Ishikawa (cell line): ENCODE measurements around the gene TKT.

ENCODE experiments used
- CEBPB ChIP-seq: IDR thresholded peaks from 2 replicates; pipeline ENCODE4 v1.6.1; 2012
- CREB1 ChIP-seq: IDR thresholded peaks from 2 replicates; pipeline ENCODE4 v1.6.1; 2012; ENCODE audit warnings: low read depth
- EGR1 ChIP-seq: IDR thresholded peaks from 2 replicates; pipeline ENCODE4 v1.6.1; 2012
- EP300 ChIP-seq: IDR thresholded peaks from 2 replicates; pipeline ENCODE4 v1.6.1; 2012; ENCODE audit warnings: borderline replicate concordance
- FOXM1 ChIP-seq: IDR thresholded peaks from 2 replicates; pipeline ENCODE4 v1.6.1; 2012; ENCODE audit warnings: low read depth, borderline replicate concordance
- MAX ChIP-seq: IDR thresholded peaks from 2 replicates; pipeline ENCODE4 v1.6.1; 2012
- NFIC ChIP-seq: IDR thresholded peaks from 2 replicates; pipeline ENCODE4 v1.6.1; 2012
- RAD21 ChIP-seq: IDR thresholded peaks from 2 replicates; pipeline ENCODE4 v1.6.1; 2012; ENCODE audit warnings: low read depth
- REST ChIP-seq: IDR thresholded peaks from 2 replicates; pipeline ENCODE4 v1.6.1; 2012; ENCODE audit warnings: low read depth, mild to moderate bottlenecking
- TAF1 ChIP-seq: IDR thresholded peaks from 2 replicates; pipeline ENCODE4 v1.6.1; 2012; ENCODE audit warnings: low read depth, mild to moderate bottlenecking
- TCF12 ChIP-seq: IDR thresholded peaks from 2 replicates; pipeline ENCODE4 v1.6.1; 2012; ENCODE audit warnings: low read depth
- TEAD4 ChIP-seq: IDR thresholded peaks from 2 replicates; pipeline ENCODE4 v1.6.1; 2012
- USF1 ChIP-seq: IDR thresholded peaks from 2 replicates; pipeline ENCODE4 v1.6.1; 2012
- YY1 ChIP-seq: IDR thresholded peaks from 2 replicates; pipeline ENCODE4 v1.6.1; 2012; ENCODE audit warnings: low read depth
- ZBTB7A ChIP-seq: IDR thresholded peaks from 2 replicates; pipeline ENCODE4 v1.6.1; 2012; ENCODE audit warnings: low read depth

Gene TKT

GRCh38 chr3:53242642-53243041 lies 13.2 kb downstream of the TKT start:
- TF ChIP-seq ZBTB7A (no peak), TCF12 (no peak), FOXM1 (no peak), CEBPB (no peak), TAF1 (no peak), TEAD4 (no peak), NFIC (no peak), CREB1 (no peak), MAX (no peak), REST (no peak), RAD21 (no peak), EP300 (no peak), YY1 (no peak)

GRCh38 chr3:53242155-53242554 lies 13.7 kb downstream of the TKT start:
- no peak for TF ChIP-seq REST
- TF ChIP-seq EP300, result no peak
- no peak for TF ChIP-seq EGR1
- no peak for TF ChIP-seq CREB1
- TF ChIP-seq NFIC, result no peak
- no peak for TF ChIP-seq TEAD4
- TF ChIP-seq MAX, result no peak
- TF ChIP-seq TAF1, result no peak
- no peak for TF ChIP-seq FOXM1
- TF ChIP-seq ZBTB7A, result no peak
- TF ChIP-seq YY1, result no peak
- no peak for TF ChIP-seq CEBPB
- TF ChIP-seq USF1, result no peak
- no peak for TF ChIP-seq TCF12
- no peak for TF ChIP-seq RAD21

GRCh38 chr3:53240989-53241972 lies 14.5 kb downstream of the TKT start:
- no peak for TF ChIP-seq REST
- no peak for TF ChIP-seq CREB1
- no peak for TF ChIP-seq FOXM1
- no peak for TF ChIP-seq RAD21
- TF ChIP-seq TEAD4, result no peak
- TF ChIP-seq USF1, result no peak
- TF ChIP-seq CEBPB, result no peak
- TF ChIP-seq TAF1, result no peak
- no peak for TF ChIP-seq YY1
- TF ChIP-seq TCF12, result no peak

- TF ChIP-seq TAF1 (no peak), TEAD4 (no peak)
Measured at GRCh38 chr3:53239800-53240199, 16.0 kb downstream of the TKT start.
